ENCODE measurements around the gene NTRK3.
"Not testable (repeated sequence)": the region's sequence is repeated elsewhere in the genome, so short reads cannot be mapped to it uniquely, and the experiment has no call there.

NTRK3 gene

GRCh38 chr15:87863152-87863551 lies 393.4 kb downstream of the NTRK3 start:
- DNase-seq: no peak

- no peak for DNase-seq
Observed at GRCh38 chr15:87860743-87861142, 395.8 kb downstream of the NTRK3 start.

GRCh38 chr15:87858651-87859050 lies 397.9 kb downstream of the NTRK3 start:
- no peak for DNase-seq

- no peak for DNase-seq
Observed at GRCh38 chr15:87851497-87851896, 405.0 kb downstream of the NTRK3 start.

- DNase-seq: no peak
Observed at GRCh38 chr15:87850916-87851315, 405.6 kb downstream of the NTRK3 start.

- no peak for DNase-seq
Observed at GRCh38 chr15:87849181-87849580, 407.4 kb downstream of the NTRK3 start.

- no peak for DNase-seq
Observed at GRCh38 chr15:87848012-87848411, 408.5 kb downstream of the NTRK3 start.

GRCh38 chr15:87846746-87847145 lies 409.8 kb downstream of the NTRK3 start:
- no peak for DNase-seq

- DNase-seq: no peak
Observed at GRCh38 chr15:87843312-87843711, 413.2 kb downstream of the NTRK3 start.

GRCh38 chr15:87841426-87841998 lies 415.0 kb downstream of the NTRK3 start:
- DNase-seq: no peak

GRCh38 chr15:87835830-87836229 lies 420.7 kb downstream of the NTRK3 start:
- not testable (repeated sequence) for DNase-seq

- not testable (repeated sequence) for DNase-seq
Observed at GRCh38 chr15:87833333-87833732, 423.2 kb downstream of the NTRK3 start.

- no peak for DNase-seq
Observed at GRCh38 chr15:87829332-87830050, 427.0 kb downstream of the NTRK3 start.

GRCh38 chr15:87828608-87829007 lies 427.9 kb downstream of the NTRK3 start:
- no peak for DNase-seq

GRCh38 chr15:87827131-87827530 lies 429.4 kb downstream of the NTRK3 start:
- no peak for DNase-seq

GRCh38 chr15:87826119-87826747 lies 430.3 kb downstream of the NTRK3 start:
- DNase-seq: no peak

- no peak for DNase-seq
Observed at GRCh38 chr15:87818756-87819155, 437.8 kb downstream of the NTRK3 start.

GRCh38 chr15:87817553-87817952 lies 439.0 kb downstream of the NTRK3 start:
- DNase-seq: no peak

GRCh38 chr15:87816811-87817210 lies 439.7 kb downstream of the NTRK3 start:
- no peak for DNase-seq

GRCh38 chr15:87816016-87816415 lies 440.5 kb downstream of the NTRK3 start:
- no peak for DNase-seq

Data from islet precursor cell (in vitro differentiated cells).